Hematopoietic multipotent progenitor cell treated with erythropoietin and hydrocortisone succinate and interleukin-3 and kit ligand, for 17 days (in vitro differentiated cells): ENCODE results near the gene TSPAN7.

Experiments
- DNase-seq: peaks from one replicate; pipeline ENCODE4 v3.0.0-alpha.2; 2015; ENCODE audit warnings: low spot score

TSPAN7 gene

GRCh38 chrX:38694394-38694793 is 133.1 kb downstream of the TSPAN7 start:
- DNase-seq = no peak

- DNase-seq = no peak
Observed at GRCh38 chrX:38697461-38697860, 136.1 kb downstream of the TSPAN7 start.

GRCh38 chrX:38699121-38699520 is 137.8 kb downstream of the TSPAN7 start:
- no peak for DNase-seq

- no peak for DNase-seq
Observed at GRCh38 chrX:38699696-38700095, 138.4 kb downstream of the TSPAN7 start.

- DNase-seq = no peak
Observed at GRCh38 chrX:38701073-38701472, 139.7 kb downstream of the TSPAN7 start.

GRCh38 chrX:38704146-38704882 is 143.0 kb downstream of the TSPAN7 start:
- DNase-seq = no peak

- peak; percentile 47 for DNase-seq
Observed at GRCh38 chrX:38717871-38718270, 156.5 kb downstream of the TSPAN7 start.

- no peak for DNase-seq
Observed at GRCh38 chrX:38718311-38718710, 157.0 kb downstream of the TSPAN7 start.

- DNase-seq = no peak
Observed at GRCh38 chrX:38726612-38727011, 165.3 kb downstream of the TSPAN7 start.

- no peak for DNase-seq
Observed at GRCh38 chrX:38727668-38728067, 166.3 kb downstream of the TSPAN7 start.

- DNase-seq = no peak
Observed at GRCh38 chrX:38732866-38733265, 171.5 kb downstream of the TSPAN7 start.
